ENCODE measurements around the gene KMT2B.

DNA sequence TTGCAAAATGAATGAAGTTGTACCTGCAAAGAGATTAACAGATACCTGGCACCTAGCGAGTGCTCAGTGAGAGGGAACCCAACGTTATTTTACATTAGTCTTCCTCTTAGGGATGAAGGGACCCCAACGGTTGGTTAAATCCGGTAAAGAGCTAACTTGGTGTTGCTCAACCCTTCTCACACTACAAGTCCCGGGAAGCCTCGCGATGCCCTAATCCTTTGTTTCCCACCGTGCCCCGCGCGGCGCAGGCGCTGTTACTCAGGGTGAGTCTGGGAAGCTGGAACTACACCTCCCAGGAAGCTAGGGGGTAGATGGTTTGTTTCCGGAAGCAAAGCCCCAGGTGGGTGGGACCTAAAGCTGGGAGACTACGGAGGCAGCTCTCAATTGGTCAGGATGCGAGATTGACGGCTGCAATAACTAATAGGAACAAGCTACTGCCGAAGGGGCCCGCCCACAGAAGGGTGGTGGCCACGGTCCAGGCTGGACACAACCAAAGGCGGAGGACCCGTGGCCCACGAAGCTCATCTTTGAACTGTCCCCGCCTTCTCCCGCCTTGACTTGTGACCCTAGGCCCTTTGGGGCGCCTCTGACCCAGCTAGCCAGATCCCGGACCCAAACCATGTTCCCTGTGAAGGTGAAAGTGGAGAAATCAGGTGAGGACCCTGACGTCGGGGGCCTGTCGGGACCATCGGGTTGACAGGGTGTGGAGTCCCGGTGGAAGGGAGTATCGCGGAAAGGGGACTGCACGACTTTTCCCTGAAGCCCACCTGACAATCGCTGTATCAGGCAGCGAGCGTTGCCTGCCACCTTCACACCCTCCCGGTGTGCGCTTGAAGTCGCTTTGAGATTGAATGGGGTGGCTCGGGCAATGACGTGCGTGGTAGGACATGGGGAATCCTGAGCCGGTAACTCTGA, 30.6 kb downstream of the KMT2B start, which contains the start of gene LIN37:
- TF ChIP-seq POLR2A (IDR thresholded peaks at IDR 0.05) = peak; percentile 85
- TF ChIP-seq CTCF (IDR thresholded peaks at IDR 0.05) = peak; percentile 22 to 45 (median 24)

Data from breast epithelium (tissue), 3 donors.